ENCODE results near the gene NEFH.

DNA sequence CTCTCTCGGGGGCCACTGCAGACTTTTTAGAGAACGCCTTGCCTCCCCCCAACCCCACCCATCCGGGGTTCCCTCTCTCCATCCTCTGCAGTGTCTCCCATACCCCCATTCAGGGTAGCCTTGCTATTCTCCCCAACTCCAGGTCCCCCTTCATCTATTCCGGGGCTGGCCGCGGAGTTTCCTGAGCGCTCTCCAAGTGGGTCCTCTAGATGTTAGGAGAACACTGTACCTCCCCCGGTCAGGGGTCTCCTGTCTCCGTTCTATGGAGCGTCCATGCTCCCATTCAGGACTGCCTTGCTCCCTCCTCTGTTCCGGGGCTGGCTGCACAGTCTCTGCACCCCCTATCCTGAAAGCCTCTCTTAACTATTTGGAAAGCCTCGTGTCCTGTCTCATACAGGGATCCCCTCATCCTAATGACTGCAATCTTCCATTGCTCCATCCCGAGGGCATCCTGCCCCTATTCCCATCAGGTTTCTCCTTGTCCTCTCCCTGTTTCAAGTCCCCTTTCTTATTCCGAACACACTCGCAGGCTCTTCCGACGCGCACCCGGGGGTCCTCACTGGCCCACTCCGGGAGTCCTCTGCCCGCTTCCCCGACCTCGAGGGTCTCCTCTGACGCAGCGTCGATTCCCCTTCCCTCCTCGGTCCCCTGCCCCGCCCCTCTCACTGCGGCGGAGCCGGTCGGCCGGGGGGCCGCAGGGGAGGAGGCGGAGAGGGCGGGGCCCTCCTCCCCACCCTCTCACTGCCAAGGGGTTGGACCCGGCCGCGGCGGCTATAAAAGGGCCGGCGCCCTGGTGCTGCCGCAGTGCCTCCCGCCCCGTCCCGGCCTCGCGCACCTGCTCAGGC lies at the start of gene NEFH:
- no peak for TF ChIP-seq EZH2 (IDR thresholded peaks at IDR 0.05; ENCODE audit: borderline replicate concordance, insufficient read depth, low read depth, low read length, poor library complexity, severe bottlenecking)
- TF ChIP-seq, protein P1, sequence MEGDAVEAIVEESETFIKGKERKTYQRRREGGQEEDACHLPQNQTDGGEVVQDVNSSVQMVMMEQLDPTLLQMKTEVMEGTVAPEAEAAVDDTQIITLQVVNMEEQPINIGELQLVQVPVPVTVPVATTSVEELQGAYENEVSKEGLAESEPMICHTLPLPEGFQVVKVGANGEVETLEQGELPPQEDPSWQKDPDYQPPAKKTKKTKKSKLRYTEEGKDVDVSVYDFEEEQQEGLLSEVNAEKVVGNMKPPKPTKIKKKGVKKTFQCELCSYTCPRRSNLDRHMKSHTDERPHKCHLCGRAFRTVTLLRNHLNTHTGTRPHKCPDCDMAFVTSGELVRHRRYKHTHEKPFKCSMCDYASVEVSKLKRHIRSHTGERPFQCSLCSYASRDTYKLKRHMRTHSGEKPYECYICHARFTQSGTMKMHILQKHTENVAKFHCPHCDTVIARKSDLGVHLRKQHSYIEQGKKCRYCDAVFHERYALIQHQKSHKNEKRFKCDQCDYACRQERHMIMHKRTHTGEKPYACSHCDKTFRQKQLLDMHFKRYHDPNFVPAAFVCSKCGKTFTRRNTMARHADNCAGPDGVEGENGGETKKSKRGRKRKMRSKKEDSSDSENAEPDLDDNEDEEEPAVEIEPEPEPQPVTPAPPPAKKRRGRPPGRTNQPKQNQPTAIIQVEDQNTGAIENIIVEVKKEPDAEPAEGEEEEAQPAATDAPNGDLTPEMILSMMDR (IDR thresholded peaks at IDR 0.05) = no peak
